Left lung (tissue), 10 donors: Measurements from ENCODE around the gene TBL1XR1. TPM values are rescaled to one million over a fixed set of nuclear protein-coding genes. Genes with fewer than 3 reads are reported as not detected.
A peak's percentile ranks its signal among the peaks of the same experiment; 100 is the strongest.

Source experiments
- ATAC-seq: fragments of 200-7000 bp; cut with Tn5 transposase; one replicate; pipeline ENCODE4 v1.9.1; 2020; ENCODE audit warnings: moderate library complexity
- DNase-seq, 4 donors: peaks; one replicate each; pipeline ENCODE4 v3.0.0-alpha.2; 2013 to 2020
- H3K27ac ChIP-seq, 2 donors: fragments of 200-600 bp; sonication (generic) in 1 of 2; one replicate each; pipeline versions ENCODE4 v1.5.0 to v1.8.0; 2020 to 2021
- H3K27me3 ChIP-seq, 2 donors: fragments of 200-600 bp; sonication (generic) in 1 of 2; one replicate each; pipeline versions ENCODE4 v1.5.0 to v1.8.0; 2020 to 2021
- H3K36me3 ChIP-seq, 2 donors: fragments of 200-600 bp; sonication (generic) in 1 of 2; one replicate each; pipeline versions ENCODE4 v1.5.0 to v1.8.0; 2020 to 2021
- H3K4me1 ChIP-seq, 2 donors: fragments of 200-600 bp; one replicate each; pipeline ENCODE4 v1.8.0; 2021
- H3K4me3 ChIP-seq, 2 donors: fragments of 200-600 bp; sonication (generic) in 1 of 2; one replicate each; pipeline versions ENCODE4 v1.5.0 to v1.8.0; 2020 to 2021; ENCODE audit warnings: mild to moderate bottlenecking in 1 of 2
- H3K9me3 ChIP-seq, 2 donors: fragments of 200-600 bp; sonication (generic) in 1 of 2; one replicate each; pipeline versions ENCODE4 v1.5.0 to v1.8.0; 2020 to 2021
- intact Hi-C, 2 donors: fragments of 100-400 bp; cut with DNase I; formaldehyde crosslinking; loops; one replicate each; pipeline versions ENCODE4 v1.11.2 to v1.14.2; 2022
- polyA plus RNA-seq, 6 donors: library from polyadenylated mRNA; unstranded; fragments of 120-200 nt; gene quantifications; one replicate each; pipeline ENCODE4 v1.2.1, GENCODE V29; 2013; ENCODE audit not compliant: insufficient read length in 6 of 6
- total RNA-seq, 2 donors: library from RNA; stranded (reverse); fragmentation: NEBNext Ultra II Directional; extraction: Animal tissue kit (Norgen Biotek cat#: 25700); gene quantifications; one replicate each; pipeline ENCODE4 v1.2.1, GENCODE V29; 2021
- TF ChIP-seq, protein P1 (sequence below), 2 donors: fragments of 200-600 bp; sonication (generic) in 1 of 2; IDR thresholded peaks; one replicate each; pipeline versions ENCODE4 v1.5.0 to v1.8.0; 2021; ENCODE audit warnings: antibody characterized with exemption in 2 of 2
- donor health status: DM: no; HTN: yes; CAD: no.
- donor health status: DM: no; HTN: no; CAD: no.

Gene TBL1XR1
- total and polyA plus RNA-seq, 8 donors: 116 to 202 (median 155) TPM

DNA sequence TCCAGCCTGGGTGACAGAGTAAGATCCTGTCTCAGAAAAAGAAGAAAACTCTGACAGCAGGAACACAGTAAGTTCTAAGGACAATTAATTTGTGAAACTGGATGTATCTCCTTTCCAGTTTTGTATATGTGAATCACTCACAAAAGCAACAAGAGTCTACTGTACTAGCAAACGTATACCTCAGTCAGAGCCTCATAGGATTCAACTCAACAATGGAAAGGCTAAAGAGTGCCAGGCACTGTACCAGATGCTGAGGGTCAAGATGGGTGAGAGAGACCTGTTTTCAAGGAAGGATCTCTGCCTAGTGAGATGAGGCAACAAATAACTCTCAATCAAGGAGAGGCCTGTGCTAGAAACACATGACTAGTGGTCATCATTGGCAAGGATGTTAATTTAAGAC lies 14.9 kb downstream of the TBL1XR1 start:
- TF ChIP-seq, protein P1, sequence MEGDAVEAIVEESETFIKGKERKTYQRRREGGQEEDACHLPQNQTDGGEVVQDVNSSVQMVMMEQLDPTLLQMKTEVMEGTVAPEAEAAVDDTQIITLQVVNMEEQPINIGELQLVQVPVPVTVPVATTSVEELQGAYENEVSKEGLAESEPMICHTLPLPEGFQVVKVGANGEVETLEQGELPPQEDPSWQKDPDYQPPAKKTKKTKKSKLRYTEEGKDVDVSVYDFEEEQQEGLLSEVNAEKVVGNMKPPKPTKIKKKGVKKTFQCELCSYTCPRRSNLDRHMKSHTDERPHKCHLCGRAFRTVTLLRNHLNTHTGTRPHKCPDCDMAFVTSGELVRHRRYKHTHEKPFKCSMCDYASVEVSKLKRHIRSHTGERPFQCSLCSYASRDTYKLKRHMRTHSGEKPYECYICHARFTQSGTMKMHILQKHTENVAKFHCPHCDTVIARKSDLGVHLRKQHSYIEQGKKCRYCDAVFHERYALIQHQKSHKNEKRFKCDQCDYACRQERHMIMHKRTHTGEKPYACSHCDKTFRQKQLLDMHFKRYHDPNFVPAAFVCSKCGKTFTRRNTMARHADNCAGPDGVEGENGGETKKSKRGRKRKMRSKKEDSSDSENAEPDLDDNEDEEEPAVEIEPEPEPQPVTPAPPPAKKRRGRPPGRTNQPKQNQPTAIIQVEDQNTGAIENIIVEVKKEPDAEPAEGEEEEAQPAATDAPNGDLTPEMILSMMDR (IDR thresholded peaks at IDR 0.05): no peak
- Histone ChIP-seq H3K27me3 (no peaks in the 10 kb centered on the region), H3K4me3 (no peak overlapping the region), H3K36me3 (no peaks in the 10 kb centered on the region), H3K9me3 (no peaks in the 10 kb centered on the region), H3K27ac (no peak overlapping the region), H3K4me1 (peaks cover 9 to 56% of the 10 kb centered on the region in 2 donors)
- no peak for DNase-seq
- intact Hi-C loops: loop anchor here in 1 of 2 donors (10.0 kb wide), 1 partner anchor 58 kb away; no protein-coding TSS in a partner anchor
- ATAC-seq: no peak

DNA sequence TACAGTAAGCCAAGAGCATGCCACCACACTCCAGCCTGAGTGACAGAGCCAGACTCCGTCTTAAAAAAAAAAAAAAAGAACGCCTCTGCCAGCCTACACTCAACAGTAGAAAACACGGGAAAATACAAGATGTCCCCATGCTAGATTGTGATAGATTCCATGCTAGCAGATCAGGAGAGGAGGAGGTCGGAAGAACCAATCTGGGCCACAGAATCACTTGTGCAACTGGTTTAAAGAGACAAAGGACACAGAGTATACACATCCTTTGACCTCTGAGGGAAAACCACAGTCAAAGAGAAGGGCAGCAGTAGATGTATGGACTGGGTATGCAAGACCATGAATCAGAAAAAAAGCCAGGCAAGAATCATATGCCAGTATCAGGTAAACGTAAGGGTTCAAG lies 15.9 kb downstream of the TBL1XR1 start:
- Histone ChIP-seq H3K27me3 (no peaks in the 10 kb centered on the region), H3K4me1 (peaks cover 12 to 58% of the 10 kb centered on the region in 2 donors), H3K36me3 (peaks cover 0 to 5% of the 10 kb centered on the region in 2 donors), H3K27ac (no peak overlapping the region), H3K9me3 (no peaks in the 10 kb centered on the region), H3K4me3 (no peak overlapping the region)
- DNase-seq (no peak), ATAC-seq (no peak)
- TF ChIP-seq, protein P1 (IDR thresholded peaks at IDR 0.05): no peak
- intact Hi-C loops: loop anchor here in 1 of 2 donors (10.0 kb wide), 1 partner anchor 57 kb away; no protein-coding TSS in a partner anchor

DNA sequence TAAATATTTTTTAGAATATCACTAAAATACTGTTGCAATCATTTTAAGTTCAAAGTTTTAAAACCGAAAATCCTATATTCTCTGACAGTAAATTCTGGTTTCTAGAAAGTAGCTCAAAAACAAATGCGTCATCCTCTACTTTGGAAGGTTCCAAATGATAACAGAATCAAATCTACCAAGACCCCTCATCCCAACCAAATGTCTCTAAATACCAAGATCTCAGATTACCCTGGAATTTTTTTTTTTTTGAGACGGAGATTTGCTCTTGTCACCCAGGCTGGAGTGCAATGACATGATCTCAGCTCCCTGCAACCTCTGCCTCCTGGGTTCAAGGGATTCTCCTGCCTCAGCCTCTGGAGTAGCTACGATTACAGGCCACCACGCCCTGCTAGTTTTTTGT lies 16.8 kb downstream of the TBL1XR1 start:
- intact Hi-C loops: loop anchor here in 1 of 2 donors (10.0 kb wide), 1 partner anchor 56 kb away; no protein-coding TSS in a partner anchor
- Histone ChIP-seq H3K4me3 (no peak overlapping the region), H3K4me1 (peaks cover 12 to 49% of the 10 kb centered on the region in 2 donors), H3K36me3 (peaks cover 0 to 5% of the 10 kb centered on the region in 2 donors), H3K9me3 (no peaks in the 10 kb centered on the region), H3K27me3 (no peaks in the 10 kb centered on the region), H3K27ac (no peak overlapping the region)
- no peak for ATAC-seq
- DNase-seq: no peak
- TF ChIP-seq, protein P1 (IDR thresholded peaks at IDR 0.05): no peak

DNA sequence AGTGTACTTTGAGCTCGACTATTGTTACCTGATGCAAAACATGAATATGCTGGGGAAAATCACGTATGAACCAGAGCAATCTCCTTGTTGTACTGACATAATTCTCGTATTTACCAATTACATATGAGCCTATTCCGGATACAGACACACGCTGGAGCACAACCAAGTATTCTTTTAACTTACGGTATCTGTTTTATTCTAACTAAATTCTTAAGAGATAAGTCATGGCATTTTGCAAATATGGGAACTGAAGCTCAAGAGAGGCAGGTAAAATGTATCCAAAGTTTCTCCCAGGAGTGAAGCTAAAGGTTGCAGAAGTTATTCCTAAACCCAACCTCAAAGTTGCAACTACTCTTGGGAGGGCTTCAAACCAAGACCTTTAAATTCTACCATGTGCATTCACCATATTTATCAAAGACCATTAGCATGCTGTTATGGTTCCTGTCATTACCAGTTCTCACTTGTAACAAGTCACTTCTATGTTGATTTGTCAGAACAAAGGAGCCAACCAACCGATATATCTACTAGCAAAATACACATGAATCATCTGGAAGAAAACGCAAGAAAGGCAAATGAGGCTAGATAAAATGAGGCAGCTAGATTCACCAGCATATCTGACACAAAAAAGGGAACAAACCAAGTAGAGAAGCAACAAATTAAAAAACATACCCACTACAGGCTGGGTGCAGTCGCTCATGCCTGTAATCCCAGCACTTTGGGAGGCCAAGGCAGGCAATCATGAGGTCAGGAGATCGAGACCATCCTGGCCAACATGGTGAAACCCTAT lies 17.8 kb downstream of the TBL1XR1 start:
- Histone ChIP-seq H3K36me3 (peaks cover 0 to 5% of the 10 kb centered on the region in 2 donors), H3K4me1 (peaks cover 6 to 46% of the 10 kb centered on the region in 2 donors), H3K4me3 (no peak overlapping the region), H3K27ac (no peak overlapping the region), H3K27me3 (no peaks in the 10 kb centered on the region), H3K9me3 (no peaks in the 10 kb centered on the region)
- TF ChIP-seq, protein P1 (IDR thresholded peaks at IDR 0.05): no peak
- ATAC-seq (no peak), DNase-seq (no peak)
- intact Hi-C loops: loop anchor here in 1 of 2 donors (10.0 kb wide), 1 partner anchor 55 kb away; no protein-coding TSS in a partner anchor

DNA sequence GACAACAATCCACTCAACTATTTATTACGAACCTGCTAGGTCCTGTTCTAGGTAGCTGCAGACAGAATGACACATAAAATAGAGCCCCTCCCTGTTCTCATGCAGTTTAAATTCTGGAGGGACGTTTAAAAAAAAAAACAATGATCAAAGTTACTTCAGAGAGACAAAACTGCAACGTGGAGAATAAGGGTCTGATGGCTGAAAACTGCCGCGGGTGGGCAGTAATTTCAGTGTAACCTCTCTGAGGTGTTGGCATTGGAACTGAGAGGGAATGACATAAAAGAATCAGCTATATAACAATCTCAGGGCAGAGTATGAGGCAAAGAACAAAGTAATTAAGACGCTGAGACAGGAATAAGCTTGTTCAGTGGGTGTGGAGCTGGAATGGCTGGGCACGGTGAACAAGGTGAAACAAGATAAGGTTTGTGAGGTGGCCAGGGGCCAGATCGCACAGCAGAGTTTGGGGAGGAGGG lies 19.5 kb downstream of the TBL1XR1 start:
- Histone ChIP-seq H3K36me3 (peaks cover 0 to 5% of the 10 kb centered on the region in 2 donors), H3K27ac (no peak overlapping the region), H3K4me1 (peaks cover 3 to 43% of the 10 kb centered on the region in 2 donors), H3K9me3 (no peaks in the 10 kb centered on the region), H3K4me3 (no peak overlapping the region), H3K27me3 (no peaks in the 10 kb centered on the region)
- intact Hi-C loops: no loop called here
- TF ChIP-seq, protein P1 (IDR thresholded peaks at IDR 0.05): no peak
- DNase-seq (no peak), ATAC-seq (peak; percentile 79)
